ENCODE measurements around the gene MX1. TPM values are rescaled to one million over a fixed set of nuclear protein-coding genes. Genes with fewer than 3 reads are reported as not detected.
A peak's percentile ranks its signal among the peaks of the same experiment; 100 is the strongest.

MX1 gene
- total and polyA plus RNA-seq, 2 donors (not counting 3 experiments of a cell fraction or from before 2014, with no cell fraction given) = 5.9 to 25.1 TPM

GRCh38 chr21:41425588-41425953 is 468 bp upstream of the MX1 start:
- no peak for DNase-seq (ENCODE audit: low read depth, low spot score)
- dilution Hi-C loops (cut with MboI; ENCODE audit: extremely low pct_ligation_motif_present, low sequenced_read_pairs) (no loop called here), intact Hi-C loops (cut with micrococcal nuclease) (no loop called here)
- Histone ChIP-seq H3K9me1 (replicated peaks; ENCODE audit: control insufficient read depth, extremely low read depth, insufficient read depth, low read length) (no peaks in the 10 kb centered on the region), H3K4me3 (replicated peaks in 1 of 3; ENCODE audit: insufficient read depth in 1 of 3, low read depth in 1 of 3, low read length in 3 of 3) (peak overlapping the region in 2 of 3 experiments; percentile 46 to 50), H2AFZ (ENCODE audit: low read depth, low read length) (peak overlapping the region; percentile 90), H3K4me1 (ENCODE audit: control insufficient read depth, extremely low read depth, insufficient read depth, low read length) (peaks cover 6% of the 10 kb centered on the region), H3K79me2 (ENCODE audit: control insufficient read depth, insufficient read depth, low read length) (no peaks in the 10 kb centered on the region), H4K20me1 (replicated peaks; ENCODE audit: control insufficient read depth, extremely low read depth, insufficient read depth, low read length) (no peaks in the 10 kb centered on the region), H3K27ac (ENCODE audit: insufficient read depth, low read depth, low read length) (no peak overlapping the region), H3K36me3 (ENCODE audit: control insufficient read depth in 2 of 2, extremely low read depth in 1 of 2, insufficient read depth in 2 of 2, low read length in 2 of 2) (no peaks in the 10 kb centered on the region), H3K9me3 (replicated peaks; ENCODE audit: control insufficient read depth, insufficient read depth, low read length) (no peaks in the 10 kb centered on the region), H3K4me2 (ENCODE audit: insufficient read depth, low read length) (peak overlapping the region; percentile 56), H3K9ac (replicated peaks; ENCODE audit: extremely low read depth, insufficient read depth, low read length) (peak overlapping the region; percentile 29), H3K27me3 (ENCODE audit: control insufficient read depth in 2 of 2, insufficient read depth in 2 of 2, low read length in 2 of 2) (peaks cover 7 to 11% of the 10 kb centered on the region in 2 experiments)
- POLR2A ChIA-PET = no interaction called here
- no TSS peak for BruUV-seq (replicated peaks)
- FAIRE-seq = no peak
- CTCF ChIA-PET = interaction anchor here (1.2 kb wide), 1 partner anchor 35 kb away, joined by 3 read pairs; no protein-coding TSS in a partner anchor
- TF ChIP-seq EZH2 (IDR thresholded peaks at IDR 0.05; ENCODE audit: borderline replicate concordance, low read depth, low read length, severe bottlenecking) (no peak), GATA2 (IDR thresholded peaks at IDR 0.05; ENCODE audit: insufficient read depth, insufficient read length, low read depth, low read length) (no peak), POLR2AphosphoS5 (IDR thresholded peaks at IDR 0.05; ENCODE audit: insufficient read depth, low read depth, low read length) (no peak), MAX (IDR thresholded peaks at IDR 0.05; ENCODE audit: insufficient read depth, insufficient read length) (no peak), POLR2A (IDR thresholded peaks at IDR 0.05; ENCODE audit: low read depth, low read length) (no peak), JUN (IDR thresholded peaks at IDR 0.05; ENCODE audit: borderline replicate concordance, insufficient read depth, insufficient read length, low read depth) (no peak), FOS (IDR thresholded peaks at IDR 0.05; ENCODE audit: borderline replicate concordance, insufficient read depth, low read length) (no peak), CTCF (IDR thresholded peaks at IDR 0.05; ENCODE audit: extremely low read depth in 1 of 2, insufficient read depth in 1 of 2, low read depth in 1 of 2, low read length in 2 of 2) (no peak), MYC (IDR thresholded peaks at IDR 0.05; ENCODE audit: low read depth, low read length) (no peak)

Measured in endothelial cell of umbilical vein (primary cell).